GM13976 (cell line): Measurements from ENCODE around the gene INPPL1.
"Not testable (repeated sequence)": the region's sequence is repeated elsewhere in the genome, so short reads cannot be mapped to it uniquely, and the experiment has no call there.

ENCODE experiments used
- DNase-seq: peaks from one replicate; pipeline ENCODE4 v3.0.0; 2012; ENCODE audit warnings: low spot score
- CTCF ChIP-seq: IDR thresholded peaks from 2 replicates; pipeline ENCODE4 v1.5.1; 2012; ENCODE audit warnings: borderline replicate concordance, mild to moderate bottlenecking; ENCODE audit not compliant: insufficient read depth; ENCODE audit errors: extremely low read depth, missing control alignments, control extremely low read depth
- in situ Hi-C: fragments of 300-500 bp; cut with MboI; formaldehyde crosslinking; loops from one replicate; pipeline ENCODE4 v1.12.0; 2022; ENCODE audit warnings: low sequenced_read_pairs, mixed read lengths, inconsistent platforms; ENCODE audit not compliant: unreplicated experiment

Gene INPPL1

GRCh38 chr11:72254299-72254993, 29.9 kb downstream of the INPPL1 start:
- in situ Hi-C loops = no loop called here
- DNase-seq = no peak

GRCh38 chr11:72257570-72257969, 33.0 kb downstream of the INPPL1 start:
- in situ Hi-C loops = no loop called here
- no peak for DNase-seq
- no peak for TF ChIP-seq CTCF

More at GRCh38 chr11:72254299-72254993, 29.9 kb downstream of the INPPL1 start:
- no peak for TF ChIP-seq CTCF

GRCh38 chr11:72259490-72259889, 34.9 kb downstream of the INPPL1 start:
- no peak for TF ChIP-seq CTCF
- in situ Hi-C loops = no loop called here
- DNase-seq = no peak

- TF ChIP-seq CTCF = no peak
- DNase-seq = no peak
- in situ Hi-C loops = no loop called here
Observed at GRCh38 chr11:72260574-72260973, 36.0 kb downstream of the INPPL1 start.

- DNase-seq = no peak
- in situ Hi-C loops = no loop called here
Observed at GRCh38 chr11:72263361-72263760, 38.8 kb downstream of the INPPL1 start.

GRCh38 chr11:72265951-72266350, 41.4 kb downstream of the INPPL1 start:
- no peak for DNase-seq
- no peak for TF ChIP-seq CTCF
- in situ Hi-C loops = no loop called here

More at GRCh38 chr11:72263361-72263760, 38.8 kb downstream of the INPPL1 start:
- no peak for TF ChIP-seq CTCF

- DNase-seq, in situ Hi-C loops: not testable (repeated sequence)
Observed at GRCh38 chr11:72266960-72267359, 42.4 kb downstream of the INPPL1 start.
